NCI-H748 (cell line): ENCODE results near the gene DDI1.
A peak's percentile ranks its signal among the peaks of the same experiment; 100 is the strongest.

Experiments
- DNase-seq: peaks from one replicate; lab custom pipeline; 2025; ENCODE audit not compliant: unreplicated experiment; lab: John Stamatoyannopoulos, UW

Gene DDI1

DNA sequence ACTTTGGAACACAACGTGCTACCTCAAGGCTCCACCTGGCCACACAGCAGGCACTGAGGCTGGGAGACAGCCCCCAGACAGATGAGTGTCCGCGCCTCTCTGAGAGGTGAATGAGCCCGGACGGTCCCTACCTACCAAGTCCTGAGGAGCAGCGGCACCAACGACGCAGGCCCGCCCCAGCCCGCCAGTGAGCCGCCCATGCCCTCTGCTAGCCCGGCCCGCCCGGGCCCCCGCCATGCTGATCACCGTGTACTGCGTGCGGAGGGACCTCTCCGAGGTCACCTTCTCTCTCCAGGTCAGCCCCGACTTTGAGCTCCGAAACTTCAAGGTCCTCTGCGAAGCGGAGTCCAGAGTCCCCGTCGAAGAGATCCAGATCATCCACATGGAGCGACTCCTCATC lies at the start of gene DDI1:
Gene DDI1 (plus strand): TSS at position 53 of the 400 bp plus-strand sequence. CDS start 183 bp downstream, at position 236.
- no peak for DNase-seq

- DNase-seq = peak; percentile 31
Observed at GRCh38 chr11:103987629-103988594, 48.5 kb upstream of the DDI1 start.

DNA sequence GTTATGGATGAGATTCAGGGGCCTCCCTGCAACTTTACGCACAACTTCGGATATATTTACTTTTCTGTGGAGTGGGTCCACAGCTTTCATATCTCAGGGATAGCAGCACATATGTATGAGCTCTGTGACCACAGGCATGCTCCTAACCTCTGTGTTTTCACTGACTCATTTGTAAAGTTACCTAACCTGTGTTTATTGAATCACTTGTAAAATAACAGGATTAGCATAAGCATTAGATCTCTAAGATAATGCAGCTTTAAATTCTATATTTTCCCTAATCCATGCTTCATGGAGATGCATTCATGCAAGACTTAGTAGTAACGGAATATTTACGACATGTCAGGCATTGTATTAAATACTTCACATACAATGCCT lies 47.9 kb upstream of the DDI1 start:
- no peak for DNase-seq

- DNase-seq = no peak
Observed at GRCh38 chr11:103993507-103993906, 42.9 kb upstream of the DDI1 start.

DNA sequence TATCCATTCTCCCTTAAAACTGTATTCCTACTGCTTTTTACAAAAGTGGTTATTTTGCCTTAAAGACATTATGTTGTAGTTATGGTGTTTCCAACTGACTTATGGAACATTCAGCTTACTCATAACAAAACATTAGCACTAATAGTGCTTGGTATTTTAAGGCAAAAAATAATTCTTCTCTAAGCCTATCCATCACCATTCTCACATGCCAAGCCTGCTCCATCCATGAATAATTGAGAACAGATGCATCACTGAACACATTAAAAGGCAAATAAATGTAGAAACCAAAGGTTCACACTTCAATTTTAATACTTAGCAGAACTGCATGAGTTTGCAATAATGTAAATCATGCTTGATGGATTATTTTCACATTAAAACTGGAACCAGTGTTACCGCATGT lies 42.3 kb upstream of the DDI1 start:
- no peak for DNase-seq

DNA sequence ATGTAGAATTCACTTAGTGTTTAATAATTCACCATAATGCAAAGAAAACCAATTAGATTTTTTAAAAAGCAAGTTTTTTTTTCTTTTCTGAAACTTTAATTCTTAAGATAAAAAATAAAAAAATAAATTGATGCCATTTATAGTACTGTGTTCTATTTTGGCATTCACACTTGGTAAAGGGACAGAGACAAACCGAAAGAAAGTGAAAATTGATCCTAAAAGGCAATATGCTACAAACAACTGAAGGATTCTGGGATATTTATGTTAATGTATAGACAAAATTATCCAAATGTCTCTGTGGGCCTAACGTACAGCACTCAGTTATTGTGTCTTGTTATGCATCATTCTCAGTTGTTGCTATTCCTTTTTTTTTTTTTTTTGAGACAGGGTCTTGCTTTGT lies 41.9 kb upstream of the DDI1 start:
- DNase-seq = no peak

GRCh38 chr11:103995896-103996295 lies 40.5 kb upstream of the DDI1 start:
- DNase-seq = no peak

DNA sequence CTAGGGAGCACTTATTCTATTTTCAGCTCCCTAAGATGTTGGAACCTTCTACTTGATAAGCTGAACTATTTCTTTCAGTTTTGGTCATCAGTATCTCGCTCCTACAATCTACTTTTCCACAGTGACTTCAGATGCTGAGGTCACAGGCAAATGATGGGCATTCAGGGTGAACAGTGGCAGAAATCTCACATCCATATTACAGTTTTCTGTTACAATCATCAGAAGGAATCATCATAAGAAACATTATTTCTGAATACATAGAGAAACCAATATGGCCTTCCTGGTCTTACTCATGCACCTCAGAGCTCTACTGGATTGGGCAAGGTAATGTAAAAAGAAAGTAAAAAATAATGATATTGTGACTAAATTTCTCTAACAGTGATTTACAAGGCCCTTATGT lies 39.4 kb upstream of the DDI1 start:
- no peak for DNase-seq

GRCh38 chr11:103998826-103999508 lies 37.5 kb upstream of the DDI1 start:
- no peak for DNase-seq

GRCh38 chr11:104000798-104001197 lies 35.6 kb upstream of the DDI1 start:
- DNase-seq = no peak

GRCh38 chr11:104001561-104002056 lies 34.8 kb upstream of the DDI1 start:
- DNase-seq = no peak

- no peak for DNase-seq
Observed at GRCh38 chr11:104003491-104003890, 32.9 kb upstream of the DDI1 start.

DNA sequence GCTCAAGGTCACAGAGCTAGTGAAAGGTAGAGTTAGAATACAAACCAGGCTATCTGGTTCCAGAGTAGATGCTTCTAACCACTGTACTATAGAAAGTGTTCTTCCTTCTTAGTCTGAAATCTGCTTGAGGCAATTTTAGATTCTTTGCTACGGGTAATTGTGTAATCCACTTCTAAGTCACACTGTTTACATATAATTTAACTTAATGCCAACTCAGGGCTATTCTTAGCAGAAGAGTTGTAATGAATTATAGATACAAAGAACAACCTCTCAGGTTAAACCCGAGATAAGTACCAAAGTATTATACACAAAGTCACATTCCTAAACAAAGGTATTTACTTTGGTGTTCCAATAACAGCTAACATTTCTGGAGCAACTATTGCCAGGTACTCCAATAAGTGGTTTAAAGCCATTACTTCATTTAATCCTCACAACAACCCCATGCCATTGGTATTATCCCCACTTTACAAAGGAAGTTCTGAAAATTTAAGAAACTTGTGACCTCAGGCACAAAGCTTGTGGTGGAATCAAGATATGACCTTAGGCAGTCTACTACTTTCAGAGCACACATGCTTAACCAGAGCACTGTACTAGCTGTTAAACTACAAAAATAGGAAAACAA lies 31.1 kb upstream of the DDI1 start:
- DNase-seq = no peak

- DNase-seq = no peak
Observed at GRCh38 chr11:104009744-104010143, 26.7 kb upstream of the DDI1 start.

DNA sequence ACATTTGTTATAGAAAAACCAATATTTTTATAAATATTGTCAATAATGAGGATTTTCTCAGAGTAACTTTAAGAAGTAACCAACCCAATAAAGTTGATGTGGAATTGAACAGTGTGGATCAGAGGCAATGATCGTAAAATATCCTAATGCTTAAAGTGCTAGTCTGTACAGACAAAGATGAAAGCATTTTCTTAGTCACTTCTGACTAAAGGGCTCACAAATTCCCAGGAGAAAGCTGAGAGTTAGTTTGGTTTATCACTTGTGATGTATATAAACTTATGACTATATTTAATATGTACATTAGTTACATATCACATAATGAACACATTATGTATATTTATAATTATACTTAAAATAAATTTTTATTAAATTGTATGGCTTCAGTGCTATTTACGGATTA lies 25.4 kb upstream of the DDI1 start:
- no peak for DNase-seq

DNA sequence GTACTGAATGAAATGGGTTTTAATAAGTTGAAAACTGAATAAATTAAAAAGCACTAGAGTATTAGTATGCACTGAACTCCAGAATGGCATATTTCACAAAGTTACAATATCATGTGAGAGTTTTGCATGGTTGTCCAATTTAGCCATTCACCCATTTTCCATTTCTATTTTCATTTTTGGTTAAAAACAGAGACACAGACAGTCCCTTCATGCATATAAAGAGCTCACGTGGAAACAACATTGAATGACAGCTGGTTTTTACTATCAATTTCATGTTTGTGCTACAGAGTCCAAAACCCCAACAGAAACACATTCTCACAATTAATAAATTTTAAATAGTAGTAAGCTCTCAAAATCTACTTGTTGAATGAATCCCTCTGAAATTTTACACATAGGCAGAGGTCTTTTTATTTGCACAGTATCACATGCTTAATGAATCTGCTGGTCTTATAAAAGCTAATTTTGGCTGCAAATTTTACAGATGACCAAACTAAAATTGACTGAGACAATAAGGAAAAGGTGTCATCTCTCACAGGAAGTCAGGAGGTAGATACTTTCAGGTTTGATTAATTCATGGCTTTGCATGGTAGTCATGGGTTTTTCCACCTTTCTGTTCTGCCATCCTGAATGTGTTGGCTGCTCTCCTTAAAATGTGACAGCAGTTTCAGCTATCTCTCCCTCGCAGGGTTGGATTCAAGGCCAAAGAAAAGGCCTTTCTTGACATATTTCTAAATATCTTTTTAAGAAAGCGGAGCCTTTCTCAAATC lies 20.6 kb upstream of the DDI1 start:
- DNase-seq = no peak

DNA sequence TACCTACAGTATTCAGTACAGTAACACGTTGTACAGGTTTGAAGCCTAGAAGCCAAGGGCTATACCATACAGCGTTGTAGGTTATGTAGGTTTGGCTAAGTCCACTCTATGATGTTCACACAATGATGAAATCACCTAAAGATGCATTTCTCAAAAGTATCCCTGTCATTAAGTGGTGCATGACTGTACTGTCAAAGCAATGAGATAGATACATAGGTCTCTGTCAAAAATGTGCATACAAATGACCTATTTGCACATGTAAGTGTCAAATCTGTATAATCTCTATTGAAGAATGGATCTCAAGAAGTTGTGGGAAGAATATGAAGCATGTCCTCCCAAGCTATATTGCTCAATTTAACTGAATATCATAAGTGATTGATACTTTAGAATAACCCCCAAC lies 11.9 kb upstream of the DDI1 start:
- DNase-seq = no peak

- DNase-seq = no peak
Observed at GRCh38 chr11:104028476-104029263, 7.8 kb upstream of the DDI1 start.

GRCh38 chr11:104033134-104033533 lies 3.3 kb upstream of the DDI1 start:
- DNase-seq = peak; percentile 1

- DNase-seq = no peak
Observed at GRCh38 chr11:104033561-104033960, 2.9 kb upstream of the DDI1 start.
